ENCODE data around the gene AGAP1.

- TF ChIP-seq CTCF (IDR thresholded peaks at IDR 0.05; ENCODE audit: insufficient read depth, low read depth, low read length) (no peak), EZH2 (IDR thresholded peaks at IDR 0.05; ENCODE audit: insufficient read depth, low read length) (no peak)
Measured at GRCh38 chr2:235918876-235919275, 425.0 kb downstream of the AGAP1 start.
